Stimulated activated CD8-positive, alpha-beta memory T cell treated with anti-CD3 and anti-CD28 coated beads, Interleukin-12 subunit alpha, Interleukin-12 subunit beta, amount 100 ng/mL, for 1 hour (primary cell): ENCODE results near the gene IFT88.

Experiments
- DNase-seq: peaks from one replicate; pipeline ENCODE4 v3.0.0-alpha.2; 2020; ENCODE audit warnings: low read depth

Gene IFT88

GRCh38 chr13:20686863-20687579, 120.1 kb downstream of the IFT88 start:
- DNase-seq: no peak

- DNase-seq: no peak
Measured at GRCh38 chr13:20689291-20689690, 122.3 kb downstream of the IFT88 start.

- DNase-seq: no peak
Measured at GRCh38 chr13:20691616-20692015, 124.7 kb downstream of the IFT88 start.

GRCh38 chr13:20696073-20696472, 129.1 kb downstream of the IFT88 start:
- DNase-seq: no peak

- DNase-seq: no peak
Measured at GRCh38 chr13:20699715-20700114, 132.8 kb downstream of the IFT88 start.

- DNase-seq: no peak
Measured at GRCh38 chr13:20700288-20700687, 133.3 kb downstream of the IFT88 start.

- no peak for DNase-seq
Measured at GRCh38 chr13:20701461-20701860, 134.5 kb downstream of the IFT88 start.

GRCh38 chr13:20702530-20702914, 135.6 kb downstream of the IFT88 start:
- DNase-seq: no peak

GRCh38 chr13:20702915-20703779, 136.2 kb downstream of the IFT88 start, which contains the start of gene IL17D:
Gene IL17D, plus strand, starts transcription at chr13:20703699. Its CDS starts 303 bp downstream, at chr13:20704002.
- no peak for DNase-seq

- DNase-seq: peak; percentile 47
Measured at GRCh38 chr13:20703780-20704458, 137.0 kb downstream of the IFT88 start.

GRCh38 chr13:20704459-20705069, 137.6 kb downstream of the IFT88 start:
- no peak for DNase-seq

- no peak for DNase-seq
Measured at GRCh38 chr13:20706661-20707060, 139.7 kb downstream of the IFT88 start.

GRCh38 chr13:20708216-20708615, 141.3 kb downstream of the IFT88 start:
- no peak for DNase-seq

- no peak for DNase-seq
Measured at GRCh38 chr13:20709369-20709768, 142.4 kb downstream of the IFT88 start.

- DNase-seq: no peak
Measured at GRCh38 chr13:20709782-20710181, 142.8 kb downstream of the IFT88 start.

GRCh38 chr13:20711301-20712044, 144.5 kb downstream of the IFT88 start:
- no peak for DNase-seq

GRCh38 chr13:20713014-20713376, 146.0 kb downstream of the IFT88 start:
- DNase-seq: no peak

GRCh38 chr13:20713751-20714150, 146.8 kb downstream of the IFT88 start:
- DNase-seq: no peak

GRCh38 chr13:20714161-20714560, 147.2 kb downstream of the IFT88 start:
- DNase-seq: no peak

- DNase-seq: no peak
Measured at GRCh38 chr13:20714563-20715329, 147.8 kb downstream of the IFT88 start.

GRCh38 chr13:20715330-20715712, 148.4 kb downstream of the IFT88 start:
- no peak for DNase-seq
